GM19239 (cell line): ENCODE results near the gene RGL4.
"Not testable (repeated sequence)": the region's sequence is repeated elsewhere in the genome, so short reads cannot be mapped to it uniquely, and the experiment has no call there.

Experiments
- DNase-seq: peaks from one replicate; pipeline ENCODE4 v3.0.0; 2011; ENCODE audit warnings: low spot score; ENCODE audit not compliant: insufficient read length
- FAIRE-seq: peaks from 2 replicates; lab custom pipeline; 2011; peaks lifted over from hg19 to GRCh38; lab: Jason Lieb, UNC

The RGL4 gene, protein sequence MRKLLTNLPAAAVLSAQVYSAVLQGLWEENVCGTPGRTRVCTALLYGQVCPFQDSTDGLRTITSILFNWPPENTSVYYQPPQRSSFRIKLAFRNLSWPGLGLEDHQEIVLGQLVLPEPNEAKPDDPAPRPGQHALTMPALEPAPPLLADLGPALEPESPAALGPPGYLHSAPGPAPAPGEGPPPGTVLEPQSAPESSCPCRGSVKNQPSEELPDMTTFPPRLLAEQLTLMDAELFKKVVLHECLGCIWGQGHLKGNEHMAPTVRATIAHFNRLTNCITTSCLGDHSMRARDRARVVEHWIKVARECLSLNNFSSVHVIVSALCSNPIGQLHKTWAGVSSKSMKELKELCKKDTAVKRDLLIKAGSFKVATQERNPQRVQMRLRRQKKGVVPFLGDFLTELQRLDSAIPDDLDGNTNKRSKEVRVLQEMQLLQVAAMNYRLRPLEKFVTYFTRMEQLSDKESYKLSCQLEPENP

GRCh38 chr22:23690713-23691112, at the start of gene RGL4:
TSS of gene RGL4 (plus strand) at chr22:23691013. CDS start at chr22:23692031, 1,018 bp downstream.
- FAIRE-seq = no peak
- no peak for DNase-seq

DNA sequence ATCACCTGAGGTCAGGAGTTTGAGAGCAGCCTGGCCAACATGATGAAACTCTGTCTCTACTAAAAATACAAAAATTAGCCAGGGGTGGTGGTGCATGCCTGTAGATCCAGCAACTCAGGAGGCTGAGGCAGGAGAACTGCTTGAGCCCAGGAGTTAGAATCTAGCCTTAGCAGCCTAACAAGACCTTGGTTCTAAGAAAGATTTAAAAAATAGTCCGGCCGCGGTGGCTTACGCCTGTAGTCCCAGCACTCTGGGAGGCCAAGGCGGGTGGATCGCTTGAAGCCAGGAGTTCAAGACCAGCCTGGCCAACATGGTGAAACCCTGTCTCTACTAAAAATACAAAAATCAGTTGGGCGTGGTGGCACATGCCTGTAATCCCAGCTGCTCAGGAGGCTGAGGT, 44.3 kb upstream of the RGL4 start:
- FAIRE-seq, DNase-seq: not testable (repeated sequence)

DNA sequence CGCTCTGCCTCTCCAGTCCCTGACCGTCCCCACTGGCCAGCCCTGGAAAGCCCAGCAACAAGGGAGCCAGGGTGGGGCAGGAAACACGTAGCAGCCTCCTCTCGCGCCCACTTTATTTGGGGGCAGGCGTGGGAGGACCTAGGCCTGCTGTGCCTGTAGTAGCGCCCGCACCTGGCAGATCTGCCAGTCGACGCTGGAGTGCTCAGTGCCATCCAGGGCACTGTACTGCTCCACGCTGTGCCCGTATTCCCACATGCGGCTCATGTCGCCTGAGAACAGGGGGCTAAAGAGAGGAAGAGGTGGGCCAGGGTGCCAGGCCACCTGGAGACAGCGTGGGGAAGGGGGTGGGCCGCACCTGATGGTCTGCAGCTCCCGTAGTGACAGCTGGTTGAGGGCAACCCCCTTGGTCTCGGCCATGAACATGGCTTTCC, 41.7 kb upstream of the RGL4 start:
- no peak for DNase-seq
- no peak for FAIRE-seq

DNA sequence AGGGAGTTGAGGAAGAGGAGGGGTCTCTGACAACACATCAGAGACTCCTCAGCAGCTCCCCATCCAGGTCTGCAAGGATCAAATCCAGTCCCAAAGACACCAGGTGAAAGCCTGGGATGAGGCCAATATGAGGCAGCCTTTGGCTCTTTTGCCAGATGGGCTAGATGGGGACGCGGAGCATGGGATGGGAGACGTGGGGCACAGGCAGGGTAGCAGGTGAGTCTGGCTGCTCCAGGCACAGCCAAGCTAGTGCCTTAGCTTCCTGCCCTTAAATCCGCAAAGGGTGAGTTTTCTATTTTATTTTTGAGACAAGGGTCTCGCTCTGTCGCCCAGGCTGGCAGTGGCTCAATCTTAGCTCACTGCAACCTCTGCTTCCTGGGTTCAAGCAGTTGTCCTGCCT, 39.1 kb upstream of the RGL4 start:
- FAIRE-seq = no peak
- DNase-seq = no peak

GRCh38 chr22:23652286-23652685, 38.5 kb upstream of the RGL4 start:
- no peak for FAIRE-seq
- DNase-seq = no peak

DNA sequence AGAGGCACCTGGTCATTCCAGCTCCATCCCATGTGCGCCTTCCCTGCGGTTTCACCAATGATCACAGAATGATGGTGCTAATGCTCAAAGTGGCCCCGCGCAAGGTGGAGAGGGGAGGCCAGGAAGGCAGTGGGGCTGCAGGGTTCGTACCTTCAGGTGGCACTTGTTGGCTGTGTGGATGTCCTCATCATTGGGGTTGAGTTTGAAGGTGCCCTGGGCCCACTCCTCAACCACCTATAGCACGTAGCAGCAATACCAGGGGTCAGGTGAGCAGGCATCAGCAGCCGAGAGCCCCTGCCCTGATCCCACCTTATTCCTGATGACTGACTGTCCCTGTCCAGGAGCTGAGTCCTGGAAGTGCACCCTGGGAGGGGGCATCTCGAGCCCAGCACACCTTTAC, 38.1 kb upstream of the RGL4 start:
- DNase-seq = no peak
- FAIRE-seq = no peak

GRCh38 chr22:23655891-23656475, 34.8 kb upstream of the RGL4 start:
- FAIRE-seq (no peak), DNase-seq (no peak)

GRCh38 chr22:23657727-23658126, 33.1 kb upstream of the RGL4 start:
- FAIRE-seq (no peak), DNase-seq (no peak)

GRCh38 chr22:23660381-23660780, 30.4 kb upstream of the RGL4 start:
- not testable (repeated sequence) for FAIRE-seq, DNase-seq

GRCh38 chr22:23670378-23671295, 20.2 kb upstream of the RGL4 start:
- DNase-seq = no peak
- FAIRE-seq = no peak

DNA sequence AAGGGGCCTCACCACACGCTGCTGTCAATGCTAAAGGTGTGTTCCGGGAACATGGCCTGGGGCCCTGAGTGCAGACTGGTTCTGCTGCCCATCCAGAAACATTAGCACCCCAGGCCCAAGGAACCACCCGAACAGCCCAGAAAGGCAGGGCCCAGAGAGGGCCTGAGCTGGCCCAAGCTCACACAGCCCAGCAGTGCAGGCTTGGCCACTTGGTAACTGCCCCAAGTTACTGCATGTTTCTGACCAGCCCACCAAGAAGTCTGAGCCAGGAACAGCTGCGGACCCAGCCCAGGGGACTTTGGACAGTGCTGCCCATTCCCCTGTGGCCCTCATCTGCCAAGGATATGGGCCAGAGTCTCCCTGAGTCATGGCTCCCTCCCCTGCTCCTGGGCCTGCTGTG, 19.4 kb upstream of the RGL4 start:
- DNase-seq, FAIRE-seq: not testable (repeated sequence)

DNA sequence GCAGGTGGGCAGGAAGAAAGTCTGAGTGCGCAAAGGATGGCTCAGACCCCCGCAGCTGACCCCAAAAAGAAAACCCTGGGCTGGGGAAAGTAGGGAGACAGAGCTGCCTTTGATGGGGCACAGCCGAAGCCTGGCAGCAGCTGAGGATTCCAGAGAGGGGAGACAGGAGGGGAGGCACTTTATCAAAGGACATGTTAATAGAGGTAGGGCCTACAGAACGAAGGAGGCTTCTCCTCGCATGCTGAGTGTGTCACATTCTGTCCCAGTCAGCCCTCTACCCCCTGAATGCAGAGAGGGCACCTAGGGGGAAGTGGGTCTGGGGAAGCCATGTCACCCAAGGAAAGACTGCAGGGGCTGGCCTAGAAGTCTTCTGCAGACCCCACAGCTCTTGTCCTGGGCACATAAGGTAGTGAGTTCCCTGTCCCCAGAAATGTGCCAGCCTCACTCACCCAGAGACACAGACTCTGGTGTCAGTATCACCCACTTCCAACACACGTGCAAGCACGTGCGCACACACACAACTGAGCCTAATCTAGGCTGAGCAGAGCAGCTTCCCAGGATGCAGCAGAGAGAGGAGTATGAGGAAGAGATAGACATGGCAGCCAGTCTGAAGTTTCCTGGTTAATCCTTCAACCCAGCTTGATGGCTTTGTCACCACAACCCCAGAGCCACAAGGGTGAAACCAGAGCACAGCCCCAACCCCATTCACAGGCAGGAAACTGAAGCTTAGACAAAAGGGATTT, 18.3 kb upstream of the RGL4 start:
- peak; percentile 80 for FAIRE-seq
- DNase-seq = not testable (repeated sequence)

DNA sequence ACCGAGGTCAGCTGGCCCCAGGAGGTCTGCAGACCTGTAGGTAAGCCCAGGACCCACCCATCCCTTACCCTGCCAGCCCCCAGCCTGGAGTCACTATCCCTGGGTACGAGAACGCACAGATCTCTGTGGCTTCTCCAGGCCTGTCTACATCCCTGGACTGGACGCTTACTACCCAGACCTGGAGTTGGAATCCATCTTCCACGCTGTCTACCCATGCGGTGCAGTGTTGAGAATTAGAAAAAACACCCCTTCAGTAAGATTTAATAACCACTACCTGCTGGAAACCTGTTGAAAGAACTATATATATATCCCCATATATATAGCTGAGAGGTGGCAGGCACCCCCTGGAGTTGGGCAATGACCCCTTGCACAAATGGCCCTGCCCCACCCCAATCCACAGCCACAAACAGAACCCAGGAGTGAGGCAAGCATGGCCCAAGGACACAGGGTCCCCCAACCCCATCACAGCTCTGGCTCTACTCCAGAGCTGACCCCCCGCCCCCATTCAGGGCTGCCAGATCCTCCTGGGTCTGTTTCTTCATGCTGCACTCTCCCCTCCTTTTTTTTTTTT, 17.7 kb upstream of the RGL4 start:
- DNase-seq (no peak), FAIRE-seq (no peak)

- DNase-seq (no peak), FAIRE-seq (no peak)
Observed at GRCh38 chr22:23673826-23674690, 16.8 kb upstream of the RGL4 start.

DNA sequence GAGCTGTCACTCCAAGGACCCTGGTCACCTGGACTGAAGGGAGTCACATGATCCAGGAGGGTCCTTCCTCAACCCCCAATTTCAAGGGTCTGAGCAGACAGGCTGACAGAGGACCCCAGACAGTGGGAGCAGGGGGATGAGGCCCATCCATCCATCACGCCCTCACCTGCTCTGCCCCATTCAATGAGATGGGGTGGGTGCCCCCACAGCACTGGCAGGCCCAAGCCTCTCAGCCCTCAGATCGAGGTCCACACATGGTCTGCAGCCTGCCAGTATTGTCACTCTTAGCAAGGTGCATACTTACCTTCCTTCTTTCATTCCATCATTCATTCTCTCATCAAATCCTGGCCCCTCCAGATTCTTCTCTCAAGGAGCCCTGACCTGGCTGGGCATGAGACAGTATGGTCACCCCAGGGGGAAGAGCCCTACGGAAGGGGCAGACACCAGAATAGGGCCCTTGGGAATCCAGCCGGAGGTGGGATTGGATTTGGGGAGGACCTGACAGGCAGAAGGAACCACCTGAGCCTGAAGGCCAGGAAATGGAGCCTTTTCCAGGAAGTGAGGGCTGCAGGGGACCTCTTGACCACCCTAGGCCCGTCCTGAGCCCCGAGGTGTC, 15.8 kb upstream of the RGL4 start:
- not testable (repeated sequence) for DNase-seq, FAIRE-seq

- peak; percentile 23 for DNase-seq
- FAIRE-seq = peak; percentile 71
Observed at GRCh38 chr22:23675502-23676415, 15.1 kb upstream of the RGL4 start.
